ENCODE measurements around the gene ADD3. TPM values are rescaled to one million over a fixed set of nuclear protein-coding genes. Genes with fewer than 3 reads are reported as not detected.

Gene ADD3
- total RNA-seq, 1 experiment from 2014 or later, result 14.1 TPM

DNA sequence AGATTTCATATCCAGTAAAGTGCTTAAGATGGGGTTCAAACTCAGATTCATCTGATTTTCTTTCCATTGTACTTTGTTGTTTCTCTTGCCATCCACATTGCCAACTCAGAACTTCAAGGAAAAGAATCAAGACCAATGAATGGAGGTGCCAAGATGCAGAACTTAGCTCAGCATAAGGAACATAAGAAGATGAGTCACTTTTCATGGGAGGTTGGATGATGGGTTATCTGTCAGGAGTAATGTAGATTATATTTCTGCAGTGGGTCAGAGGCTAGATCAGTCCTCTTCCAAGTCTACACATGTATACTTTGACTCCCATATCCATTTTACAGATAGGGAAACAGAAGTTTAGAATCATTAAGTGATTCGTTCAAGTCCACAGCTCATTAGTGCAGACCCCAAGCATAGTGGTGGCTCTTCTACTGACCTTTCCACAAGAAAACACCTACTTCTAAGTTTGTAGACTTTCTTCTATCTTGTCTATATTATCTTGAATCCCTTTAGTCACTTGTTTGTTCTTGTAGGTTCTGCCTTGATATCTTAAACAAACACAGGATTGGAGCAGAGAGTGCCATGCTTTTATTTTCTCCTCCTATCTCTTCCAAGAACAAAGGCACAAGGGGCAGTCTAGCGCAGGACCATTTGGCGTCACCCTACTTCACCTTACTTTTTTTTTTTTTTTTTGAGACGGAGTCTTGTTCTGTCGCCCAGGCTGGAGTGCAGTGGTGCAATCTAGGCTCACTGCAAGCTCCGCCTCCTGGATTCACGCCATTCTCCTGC, 14.0 kb upstream of the ADD3 start:
- no peak for DNase-seq
- H3K27me3 ChIP-seq, result no peaks in the 10 kb centered on the region
- no peak overlapping the region for H3K4me3 ChIP-seq
- no peaks in the 10 kb centered on the region for H3K9me3 ChIP-seq
- no peaks in the 10 kb centered on the region for H3K36me3 ChIP-seq

DNA sequence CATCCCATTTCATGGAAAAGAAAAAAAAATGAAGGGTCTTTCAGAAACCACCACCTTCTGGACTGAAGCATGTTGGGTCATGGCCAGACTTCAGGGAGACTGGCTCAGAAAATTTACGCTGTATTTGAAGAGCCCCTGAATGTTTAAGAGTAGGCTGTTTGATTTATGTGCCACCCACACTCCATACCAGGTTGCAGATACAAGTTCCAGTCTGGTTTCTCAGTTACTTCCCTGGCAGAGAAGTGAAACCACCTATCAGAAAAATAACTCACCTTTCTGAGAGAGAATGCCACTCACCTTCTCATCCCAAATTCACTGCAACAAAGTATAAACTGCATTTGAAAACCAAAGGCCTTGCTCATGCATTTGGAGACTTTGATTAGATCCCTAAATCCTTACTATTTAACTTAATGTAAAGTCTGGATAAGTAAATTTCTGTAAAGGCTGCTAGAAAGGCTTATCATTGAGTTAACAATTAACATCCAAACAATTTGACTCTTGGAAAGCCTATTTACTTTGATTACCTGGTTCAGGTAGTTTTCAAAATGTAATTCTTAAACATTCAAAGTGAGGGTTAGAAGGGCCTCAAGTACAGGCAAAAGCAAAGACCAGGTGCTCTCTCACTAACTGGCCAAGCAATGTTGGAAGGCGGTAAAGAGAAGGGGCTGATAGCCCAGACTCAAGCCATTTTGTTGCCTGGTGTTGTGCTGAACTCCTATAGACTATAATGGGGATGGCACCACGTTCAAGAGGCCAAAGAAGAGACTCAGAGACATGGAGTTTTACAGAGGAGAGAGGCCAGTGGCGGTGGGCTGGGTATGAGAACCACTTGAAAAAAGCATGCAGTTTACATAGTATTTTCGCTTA, 12.8 kb upstream of the ADD3 start:
- DNase-seq, result no peak
- Histone ChIP-seq H3K9me3 (no peaks in the 10 kb centered on the region), H3K36me3 (no peaks in the 10 kb centered on the region), H3K4me3 (no peak overlapping the region), H3K27me3 (no peaks in the 10 kb centered on the region)

DNA sequence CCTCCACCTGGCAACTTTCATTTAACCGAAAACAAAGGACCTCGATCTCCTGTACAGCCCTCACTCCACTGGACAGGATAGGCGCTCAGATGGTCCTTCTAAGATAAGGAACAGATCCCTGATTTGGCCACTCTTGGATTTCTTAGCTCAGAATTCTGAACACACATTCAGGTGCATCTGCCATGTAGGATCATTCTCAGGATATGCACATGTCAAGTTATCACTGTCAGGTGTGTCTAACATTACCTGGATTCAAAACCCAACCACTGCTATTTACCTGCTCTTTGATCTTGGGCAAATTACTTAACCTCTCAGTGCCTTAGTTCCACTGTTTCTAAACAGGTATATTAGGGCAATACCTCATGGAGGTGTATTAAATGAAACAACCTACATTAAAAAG, 12.2 kb upstream of the ADD3 start:
- Histone ChIP-seq H3K4me3 (no peak overlapping the region), H3K9me3 (no peaks in the 10 kb centered on the region), H3K36me3 (no peaks in the 10 kb centered on the region), H3K27me3 (no peaks in the 10 kb centered on the region)
- no peak for DNase-seq

DNA sequence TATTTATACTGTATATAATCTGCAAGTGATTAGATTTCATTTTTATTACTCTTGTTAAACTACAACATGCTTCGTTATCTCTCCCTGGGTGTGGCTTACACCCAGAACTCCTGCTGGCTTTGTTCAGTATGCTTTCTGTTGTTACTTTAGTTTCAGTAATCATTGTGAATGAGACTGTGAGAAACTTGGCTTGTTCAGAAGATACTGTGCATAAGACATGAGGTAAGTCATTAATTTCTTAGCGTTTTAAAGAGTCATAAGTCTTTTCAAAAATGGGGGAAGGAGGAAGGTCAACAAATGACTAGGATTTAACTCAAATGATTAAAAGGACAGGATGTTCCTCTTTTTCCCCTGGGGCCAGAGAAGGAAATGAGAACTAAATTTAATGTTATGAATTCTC, 11.6 kb upstream of the ADD3 start:
- Histone ChIP-seq H3K9me3 (no peaks in the 10 kb centered on the region), H3K27me3 (no peaks in the 10 kb centered on the region), H3K4me3 (no peak overlapping the region), H3K36me3 (no peaks in the 10 kb centered on the region)
- DNase-seq, result no peak

DNA sequence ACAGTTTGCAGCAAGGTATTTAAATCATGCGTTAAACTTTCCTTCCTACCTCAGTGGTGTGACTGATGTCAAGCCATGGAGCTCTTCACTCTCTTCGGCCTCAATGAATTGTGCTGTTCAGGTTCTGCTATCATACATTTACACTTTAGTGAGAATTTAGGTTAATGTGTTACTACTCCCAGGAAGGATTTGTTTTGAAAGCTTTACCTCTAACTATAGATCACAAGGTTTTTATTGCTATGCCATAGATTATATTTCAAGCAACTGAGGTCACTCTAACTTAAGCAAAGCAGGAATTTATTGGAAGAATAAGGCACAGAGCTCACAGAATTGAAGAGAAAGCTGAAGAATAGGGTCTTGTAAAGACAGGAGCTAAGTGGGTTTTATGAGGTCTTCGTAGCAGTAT, 11.0 kb upstream of the ADD3 start:
- no peak overlapping the region for H3K4me3 ChIP-seq
- no peaks in the 10 kb centered on the region for H3K9me3 ChIP-seq
- H3K27me3 ChIP-seq, result no peaks in the 10 kb centered on the region
- no peaks in the 10 kb centered on the region for H3K36me3 ChIP-seq
- DNase-seq, result no peak

DNA sequence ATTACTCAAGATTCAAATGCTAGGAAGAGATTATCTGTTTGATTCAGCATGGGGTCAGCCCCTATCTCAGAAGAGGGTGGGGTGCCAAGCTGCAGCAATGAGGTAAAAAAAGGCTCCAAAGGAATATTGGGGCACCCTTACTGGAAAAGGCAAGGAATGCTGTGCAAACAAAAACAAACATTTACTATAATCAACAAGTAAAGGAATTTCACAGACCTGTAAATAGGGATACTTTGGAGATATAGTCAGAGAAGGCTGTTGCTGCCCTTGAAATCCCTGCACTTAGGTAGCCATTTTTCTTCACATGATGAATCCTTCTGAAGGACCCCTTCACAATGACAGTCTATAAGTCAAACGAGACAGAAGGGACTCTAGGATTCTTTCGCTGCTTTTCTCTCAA, 10.6 kb upstream of the ADD3 start:
- Histone ChIP-seq H3K36me3 (no peaks in the 10 kb centered on the region), H3K4me3 (no peak overlapping the region), H3K9me3 (no peaks in the 10 kb centered on the region), H3K27me3 (no peaks in the 10 kb centered on the region)
- no peak for DNase-seq

DNA sequence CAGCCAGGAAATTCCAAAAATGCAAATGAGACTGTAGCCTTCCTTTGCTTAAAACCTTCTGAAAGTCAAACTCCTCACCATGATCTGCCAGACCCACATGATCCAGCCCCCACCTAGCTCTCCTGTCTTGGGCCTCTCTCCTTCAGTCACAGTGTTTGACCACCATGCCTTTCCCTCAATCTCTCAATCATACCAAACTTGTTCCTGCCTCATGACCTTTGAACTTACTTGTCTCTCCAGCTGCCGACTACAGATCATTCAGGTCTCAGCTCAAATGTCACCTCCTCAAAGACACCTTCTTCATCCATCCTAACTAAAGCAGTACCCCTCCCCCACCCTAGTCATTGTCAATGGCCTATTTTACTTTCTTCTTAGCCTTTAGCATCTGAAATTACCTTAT, 9.3 kb upstream of the ADD3 start:
- Histone ChIP-seq H3K27me3 (no peaks in the 10 kb centered on the region), H3K4me3 (no peak overlapping the region), H3K9me3 (no peaks in the 10 kb centered on the region), H3K36me3 (no peaks in the 10 kb centered on the region)
- no peak for DNase-seq

DNA sequence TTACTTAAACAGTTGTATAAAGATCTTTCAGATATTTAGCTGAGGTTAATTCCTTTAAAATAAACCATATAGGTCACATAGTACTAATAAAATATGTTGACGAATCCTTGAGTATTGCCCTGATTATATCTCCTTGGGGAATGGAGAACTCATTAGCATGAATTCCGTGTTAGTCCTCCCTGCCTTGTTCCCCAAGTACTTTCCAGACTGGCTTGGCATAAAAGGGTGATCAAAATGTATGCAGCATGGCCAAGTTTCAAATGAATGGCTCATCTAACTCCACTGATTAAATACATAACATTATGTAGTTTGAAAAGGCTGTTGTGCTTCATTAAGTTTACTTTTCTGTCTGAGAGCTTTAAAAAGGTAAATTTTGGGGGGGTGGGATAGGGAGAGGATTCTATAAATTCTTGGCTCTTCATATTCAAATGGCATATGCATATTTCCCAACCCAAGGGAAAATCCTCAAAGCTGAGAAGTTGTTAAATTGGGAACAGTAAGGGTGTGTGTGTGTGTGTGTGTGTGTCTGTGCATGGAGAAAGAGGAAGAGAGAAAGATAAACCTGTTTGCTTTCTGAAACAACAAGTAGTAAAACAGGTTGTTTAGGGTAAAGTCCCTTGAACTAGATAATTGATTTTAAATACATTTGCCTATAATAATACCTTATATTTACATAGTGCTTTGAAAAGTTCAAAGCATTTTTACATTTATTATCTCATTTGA, 4.8 kb upstream of the ADD3 start:
- DNase-seq, result no peak
- Histone ChIP-seq H3K4me3 (no peak overlapping the region), H3K9me3 (no peaks in the 10 kb centered on the region), H3K27me3 (no peaks in the 10 kb centered on the region), H3K36me3 (no peaks in the 10 kb centered on the region)

DNA sequence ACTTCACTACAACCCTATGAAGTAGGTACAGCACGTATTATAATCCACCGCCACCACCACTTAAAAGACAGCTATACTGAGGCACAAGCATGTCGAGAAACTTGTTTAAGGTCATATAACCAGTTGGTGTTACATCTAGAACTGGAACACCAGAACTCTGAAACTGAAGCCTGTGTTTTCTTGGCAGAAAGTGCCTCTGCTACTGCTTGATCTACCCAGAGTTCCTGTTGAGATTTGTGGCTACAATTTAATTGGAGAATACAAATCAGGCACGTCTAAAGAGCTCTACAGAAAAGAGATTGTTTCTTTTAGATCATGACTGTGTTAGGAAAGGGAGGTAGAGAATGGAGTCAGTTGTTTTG, 4.3 kb upstream of the ADD3 start:
- DNase-seq, result no peak
- Histone ChIP-seq H3K36me3 (no peaks in the 10 kb centered on the region), H3K27me3 (no peaks in the 10 kb centered on the region), H3K4me3 (no peak overlapping the region), H3K9me3 (no peaks in the 10 kb centered on the region)

DNA sequence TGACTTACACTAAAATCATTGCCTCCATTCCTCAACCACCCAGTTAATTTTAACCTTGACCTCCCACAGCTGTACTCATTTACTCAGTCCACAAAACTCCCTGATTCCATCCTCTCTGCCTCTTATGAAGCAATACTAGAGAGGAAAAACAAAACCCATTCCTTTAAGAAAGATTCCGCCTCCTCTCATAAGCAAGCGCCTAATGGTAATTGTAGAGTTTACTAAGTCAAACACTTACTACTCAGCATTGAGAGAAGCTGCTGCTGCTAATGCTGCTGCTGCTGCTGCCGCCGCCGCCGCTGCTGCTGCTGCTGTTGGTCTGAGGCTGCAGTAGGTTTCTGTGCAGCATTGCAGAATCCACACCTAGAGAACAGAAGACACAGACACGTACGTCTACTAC, 2.1 kb upstream of the ADD3 start:
- peak; percentile 23 for DNase-seq
- no peaks in the 10 kb centered on the region for H3K27me3 ChIP-seq

DNA sequence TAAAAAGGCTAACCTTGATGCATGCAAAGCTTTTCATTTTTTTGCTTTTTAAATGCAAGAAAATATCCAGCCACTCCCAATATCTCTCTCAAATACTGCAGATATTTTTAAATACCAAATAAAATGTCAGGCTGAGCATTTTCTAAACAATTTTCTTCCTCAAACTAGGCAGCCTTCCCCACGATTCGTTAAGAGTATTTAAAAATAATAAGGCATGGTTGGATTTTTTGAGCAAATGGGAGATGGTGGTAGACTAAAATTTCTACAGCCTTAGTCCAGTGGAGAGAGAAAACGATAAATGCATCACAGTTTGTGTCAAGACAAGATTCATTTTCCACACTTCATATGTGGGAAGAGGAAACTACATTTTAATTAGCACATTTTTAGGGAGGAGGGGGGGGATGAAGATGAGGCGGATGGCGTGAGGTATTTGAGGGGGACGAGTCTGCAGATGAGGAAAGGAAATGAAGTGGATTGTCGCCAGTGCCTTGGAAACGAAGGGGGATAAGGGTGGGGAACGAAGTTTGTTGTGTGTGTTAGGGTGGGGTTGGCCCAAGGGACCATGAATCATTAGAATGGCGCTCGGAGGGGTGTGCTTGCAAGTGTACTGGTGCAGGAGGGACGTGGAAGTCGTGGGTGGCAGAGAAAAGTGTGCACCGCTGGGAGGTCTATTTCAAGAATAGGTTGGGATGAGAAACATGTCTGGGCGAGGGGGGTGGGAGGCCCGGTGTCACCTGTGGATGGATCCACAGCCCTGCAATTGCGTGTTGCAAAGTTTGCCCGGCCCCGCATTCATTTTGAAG, 1.2 kb upstream of the ADD3 start:
- DNase-seq, result peak; percentile 21
- peak overlapping the region; percentile 87; the same call in 1 of the 2 replicates for H3K4me3 ChIP-seq
- no peaks in the 10 kb centered on the region for H3K27me3 ChIP-seq
- H3K9me3 ChIP-seq, result no peaks in the 10 kb centered on the region
- H3K36me3 ChIP-seq, result no peaks in the 10 kb centered on the region

More for the DNA sequence above, 2.1 kb upstream of the ADD3 start:
- Histone ChIP-seq H3K4me3 (no peak overlapping the region), H3K9me3 (no peaks in the 10 kb centered on the region), H3K36me3 (no peaks in the 10 kb centered on the region)

DNA sequence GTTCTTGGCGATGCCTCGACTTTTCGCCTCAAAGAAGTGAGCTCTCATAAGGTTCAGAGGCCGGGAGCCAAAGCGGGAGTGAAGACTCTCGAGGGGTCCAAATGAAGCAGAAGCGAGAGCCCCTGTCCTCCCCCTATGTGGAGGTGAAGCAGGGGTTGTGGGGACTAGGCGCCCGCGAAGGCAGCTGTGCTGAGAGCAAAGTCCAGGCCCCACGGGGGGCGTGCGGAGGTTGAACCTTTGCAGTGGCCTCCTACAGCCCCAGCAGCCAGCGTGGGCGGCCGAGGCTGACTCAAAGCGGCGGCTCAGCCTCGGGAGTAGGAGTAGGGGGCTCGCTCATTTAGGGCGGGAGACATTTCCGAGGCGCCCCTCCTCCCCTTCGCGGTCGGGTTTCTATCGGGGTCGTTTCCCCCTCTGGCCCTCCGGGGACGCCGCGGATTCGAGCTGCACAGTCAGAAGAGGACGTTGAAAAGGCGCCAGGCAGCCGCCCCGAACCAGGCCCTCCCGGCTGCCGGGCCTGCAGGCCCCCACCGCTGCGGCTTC, 553 bp upstream of the ADD3 start:
- DNase-seq, result peak; percentile 72

DNA sequence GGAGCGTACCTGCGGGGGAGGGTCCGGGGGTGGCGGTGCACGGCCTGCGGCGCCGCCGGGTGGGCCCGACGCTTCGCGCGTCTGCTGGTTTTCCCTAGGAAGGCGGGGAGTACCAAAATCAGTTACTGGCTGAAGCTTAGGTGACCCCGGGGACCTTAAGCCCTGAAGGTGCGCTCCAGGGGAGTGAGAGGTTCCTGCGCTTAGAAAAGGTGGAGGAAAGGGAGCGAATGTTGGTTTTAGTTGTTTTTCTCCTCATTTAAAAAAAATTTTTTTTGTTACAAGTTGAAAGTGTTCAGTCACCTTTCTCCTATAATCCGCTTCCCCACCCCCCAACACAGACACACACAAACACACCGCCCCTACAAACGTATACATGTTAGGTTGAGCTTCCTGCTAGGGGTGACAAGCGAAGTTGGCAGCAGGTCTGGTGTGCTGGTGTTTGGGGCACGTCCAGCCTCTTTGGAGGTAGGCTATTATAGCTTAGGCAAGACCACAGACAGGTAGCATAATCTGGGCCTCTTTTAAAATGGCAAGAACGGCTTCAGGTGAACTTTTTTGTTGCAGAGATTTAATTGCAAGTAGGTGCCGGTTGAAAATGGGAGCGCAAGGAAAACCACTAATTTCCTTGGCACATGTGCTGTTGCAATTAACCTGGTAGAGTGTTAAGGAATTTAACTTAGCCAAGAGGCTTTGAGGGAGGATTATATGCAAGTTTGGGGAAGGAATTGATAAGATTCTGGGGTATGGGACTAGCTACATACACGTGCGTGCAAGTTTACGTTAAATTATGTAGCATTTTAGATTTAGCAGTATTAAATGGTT, 945 bp downstream of the ADD3 start:
- H3K9me3 ChIP-seq, result no peaks in the 10 kb centered on the region
- no peaks in the 10 kb centered on the region for H3K27me3 ChIP-seq
- no peaks in the 10 kb centered on the region for H3K36me3 ChIP-seq
- H3K4me3 ChIP-seq, result peak overlapping the region; percentile 87
- peak; percentile 45 for DNase-seq

More for the DNA sequence above, 553 bp upstream of the ADD3 start:
- Histone ChIP-seq H3K4me3 (peak overlapping the region; percentile 87), H3K27me3 (no peaks in the 10 kb centered on the region), H3K9me3 (no peaks in the 10 kb centered on the region), H3K36me3 (no peaks in the 10 kb centered on the region)

DNA sequence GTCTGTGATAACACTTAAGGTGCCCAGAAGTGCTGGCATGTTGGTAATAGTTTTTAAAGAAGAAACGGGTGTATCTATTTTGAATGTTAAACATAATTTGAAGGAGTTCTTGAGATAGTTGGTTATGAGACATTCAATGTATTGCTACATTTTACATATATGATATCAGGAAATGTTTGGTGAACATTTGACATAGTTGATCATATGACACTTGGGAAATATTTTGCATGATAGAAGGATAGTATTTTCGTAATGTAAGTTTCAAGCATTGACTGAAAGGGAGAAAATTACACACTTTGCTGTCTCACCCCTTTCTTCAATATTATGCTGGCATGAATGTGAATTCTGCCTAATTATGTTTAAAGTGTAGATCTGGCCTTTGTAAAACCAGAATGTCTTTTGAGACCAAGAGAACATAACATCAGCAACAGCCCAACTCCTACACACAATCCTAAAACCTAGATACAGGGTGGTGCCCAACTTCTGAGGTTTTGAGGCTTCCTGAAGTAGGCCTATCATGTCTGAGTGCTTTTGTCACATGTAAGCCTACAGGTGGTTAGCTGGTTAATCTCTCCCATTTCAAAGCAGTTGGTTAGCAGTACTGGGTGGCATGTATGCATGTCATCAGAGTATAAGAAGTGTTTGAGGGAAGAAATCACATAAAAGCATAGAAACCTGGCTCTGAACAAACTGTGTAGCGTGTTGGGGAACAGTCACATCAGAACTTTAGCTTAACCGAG, 2.1 kb downstream of the ADD3 start:
- no peak overlapping the region for H3K4me3 ChIP-seq
- no peak for DNase-seq
- H3K9me3 ChIP-seq, result no peaks in the 10 kb centered on the region
- H3K36me3 ChIP-seq, result no peaks in the 10 kb centered on the region
- no peaks in the 10 kb centered on the region for H3K27me3 ChIP-seq

All from MG63 (cell line).